AG04449 (cell line): ENCODE measurements around the gene MAJIN.
"Not testable (repeated sequence)": the region's sequence is repeated elsewhere in the genome, so short reads cannot be mapped to it uniquely, and the experiment has no call there.

Experiments
- CTCF ChIA-PET: fragments of 350-600 bp; formaldehyde crosslinking; extraction: SDS; loops from one replicate; lab custom pipeline; 2021; ENCODE audit warnings: antibody characterized with exemption; lab: Yijun Ruan, JAX
- POLR2A ChIA-PET: fragments of 400-600, 350-600 bp; formaldehyde crosslinking; extraction: SDS; loops from one replicate; lab custom pipeline; 2020; ENCODE audit warnings: antibody characterized with exemption, inconsistent platforms; lab: Yijun Ruan, JAX
- DNase-seq: peaks from one replicate; pipeline ENCODE4 v3.0.0-alpha.2; 2010; ENCODE audit warnings: low read depth, low spot score
- H3K4me3 ChIP-seq: 2 replicates; pipeline ENCODE4 v1.5.1; 2011; ENCODE audit warnings: low read depth, mild to moderate bottlenecking, control low read depth, low read length
- CTCF ChIP-seq: IDR thresholded peaks from one replicate; pipeline ENCODE4 v1.5.1; 2011; ENCODE audit warnings: mild to moderate bottlenecking, moderate library complexity, low read length, control low read depth, inconsistent platforms; ENCODE audit not compliant: insufficient read depth; ENCODE audit errors: missing control alignments

MAJIN gene

DNA sequence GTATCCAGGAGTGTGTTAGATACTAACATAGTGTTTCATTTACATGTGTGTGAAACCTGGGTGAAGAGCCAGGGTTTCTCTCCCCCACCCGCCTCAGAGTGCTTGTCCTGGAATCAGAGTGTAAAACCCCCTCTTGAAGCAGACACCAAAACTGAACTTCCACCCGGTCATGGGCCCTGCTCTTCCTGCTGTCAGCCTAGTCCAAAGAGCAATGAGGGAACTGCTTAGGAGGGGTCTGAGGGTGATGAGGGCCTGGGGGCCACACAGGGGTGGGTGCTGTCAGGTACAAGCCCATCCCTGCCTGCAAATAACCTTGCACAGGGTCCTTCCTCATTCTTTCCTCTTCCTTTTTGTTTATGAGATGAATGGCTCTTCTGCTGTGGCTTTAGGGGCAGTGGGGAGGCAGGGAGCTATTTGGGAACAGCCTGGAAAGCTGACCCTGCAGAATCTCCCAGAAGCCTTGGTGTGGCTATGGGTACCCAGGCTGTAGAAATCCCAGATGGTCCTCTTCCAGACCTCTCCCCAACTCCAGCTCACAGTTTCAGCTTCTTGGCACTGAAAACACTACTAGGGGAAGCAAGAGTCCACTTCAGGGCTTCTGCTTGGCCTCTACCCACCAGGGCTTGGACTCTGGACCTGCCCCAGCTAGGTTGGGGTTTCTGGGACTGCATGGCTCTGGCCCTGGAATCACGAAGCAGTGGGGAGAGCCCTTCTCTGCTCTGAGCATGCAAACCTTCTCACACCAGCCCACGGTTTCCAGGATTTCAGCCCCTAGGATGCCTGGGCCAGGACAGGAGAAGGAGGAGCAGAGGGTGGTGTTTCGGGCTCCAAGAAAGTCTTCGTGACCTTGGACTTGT lies 16.3 kb upstream of the MAJIN start:
- no peak for TF ChIP-seq CTCF
- no peak overlapping the region for H3K4me3 ChIP-seq
- CTCF ChIA-PET: interaction anchor here (0.8 to 3.3 kb wide), 3 partner anchors 8 to 26 kb away, joined by 3 to 11 read pairs (median 3); partner anchors contain the start of genes ARL2 and BATF2
- DNase-seq: no peak
- POLR2A ChIA-PET: no interaction called here

- CTCF ChIA-PET, POLR2A ChIA-PET, DNase-seq, H3K4me3 ChIP-seq: not testable (repeated sequence)
These were observed 11.4 kb upstream of the MAJIN start for GRCh38 chr11:64983339-64983738.

DNA sequence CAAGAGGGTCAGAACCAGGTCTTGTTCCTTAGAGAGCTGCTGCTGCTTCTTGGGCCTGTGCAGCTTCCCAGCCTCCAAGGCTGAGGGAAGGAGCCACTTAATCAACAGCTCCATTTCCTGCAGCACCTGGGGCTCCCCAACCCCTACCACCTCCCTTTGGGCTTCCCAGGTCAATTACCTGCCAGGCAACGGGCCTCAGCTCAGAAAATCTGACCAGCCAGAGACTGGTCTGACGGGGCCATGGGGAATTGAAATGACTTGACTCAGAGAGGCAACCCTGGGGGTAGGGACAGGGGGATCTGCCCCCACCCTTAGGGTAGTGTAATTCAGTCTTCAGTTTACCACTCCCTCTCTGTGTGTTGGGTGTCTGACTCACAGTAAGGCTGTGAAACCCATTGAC lies 4.7 kb upstream of the MAJIN start:
- CTCF ChIA-PET: interaction anchor here (1.4 kb wide), 1 partner anchor 38 kb away, joined by 3 read pairs; no protein-coding TSS in a partner anchor
- TF ChIP-seq CTCF: no peak
- no peak overlapping the region for H3K4me3 ChIP-seq
- no peak for DNase-seq
- POLR2A ChIA-PET: no interaction called here

DNA sequence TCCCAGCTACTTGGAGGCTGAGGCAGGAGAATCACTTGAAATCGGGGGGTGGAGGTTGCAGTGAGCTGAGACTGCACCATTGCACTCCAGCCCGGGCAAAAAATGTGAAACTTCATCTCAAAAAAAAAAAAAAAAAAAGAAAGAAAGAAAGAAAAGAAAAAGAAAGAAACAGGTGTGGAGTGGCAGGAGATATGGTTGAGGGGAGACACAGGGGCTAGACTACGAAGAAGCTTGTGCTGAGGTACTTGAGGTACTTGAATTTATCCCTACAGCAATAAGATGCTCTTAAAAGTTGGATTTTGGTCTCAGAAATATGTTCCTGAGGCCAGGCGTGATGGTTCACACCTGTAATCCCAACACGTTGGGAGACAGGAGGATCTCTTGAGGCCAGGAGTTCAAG lies 2.2 kb upstream of the MAJIN start:
- POLR2A ChIA-PET: no interaction called here
- no peak overlapping the region for H3K4me3 ChIP-seq
- CTCF ChIA-PET: interaction anchor here (0.9 kb wide), 1 partner anchor 13 kb away, joined by 3 read pairs; no protein-coding TSS in a partner anchor
- no peak for DNase-seq
- TF ChIP-seq CTCF: no peak

DNA sequence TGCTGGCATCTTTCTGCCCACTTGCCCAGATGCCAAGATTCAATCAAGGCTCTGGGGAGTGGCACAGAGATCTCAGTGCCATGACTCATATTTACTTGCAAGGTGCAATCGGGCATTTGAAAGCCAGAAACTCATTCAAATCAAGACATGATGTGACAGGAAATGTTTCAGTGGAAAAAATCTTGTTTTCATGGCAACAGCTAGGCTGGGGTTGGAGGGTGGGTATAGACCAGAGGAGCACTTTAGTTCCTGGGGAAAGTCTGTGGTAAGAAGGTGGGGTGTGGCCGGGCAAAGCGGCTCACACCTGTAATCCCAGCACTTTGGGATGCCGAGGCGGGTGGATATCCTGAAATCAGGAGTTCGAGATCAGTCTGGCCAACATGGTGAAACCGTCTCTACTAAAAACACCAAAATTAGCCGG lies 1.2 kb downstream of the MAJIN start:
- no peak for TF ChIP-seq CTCF

GRCh38 chr11:64969209-64969608 lies 2.7 kb downstream of the MAJIN start:
- CTCF ChIA-PET: no interaction called here
- DNase-seq: peak; percentile 21
- POLR2A ChIA-PET: no interaction called here
- TF ChIP-seq CTCF: no peak
- H3K4me3 ChIP-seq: no peak overlapping the region

More for the DNA sequence above, 1.2 kb downstream of the MAJIN start:
- ChIA-PET POLR2A (no interaction called here), CTCF (no interaction called here)
- no peak for DNase-seq
- H3K4me3 ChIP-seq: no peak overlapping the region
